ENCODE results near the gene SLC6A17. TPM values are rescaled to one million over a fixed set of nuclear protein-coding genes. Genes with fewer than 3 reads are reported as not detected.

The SLC6A17 gene
- total and polyA plus RNA-seq, 9 donors = 0.03 to 0.15 (median 0.05) TPM; not detected in 3

DNA sequence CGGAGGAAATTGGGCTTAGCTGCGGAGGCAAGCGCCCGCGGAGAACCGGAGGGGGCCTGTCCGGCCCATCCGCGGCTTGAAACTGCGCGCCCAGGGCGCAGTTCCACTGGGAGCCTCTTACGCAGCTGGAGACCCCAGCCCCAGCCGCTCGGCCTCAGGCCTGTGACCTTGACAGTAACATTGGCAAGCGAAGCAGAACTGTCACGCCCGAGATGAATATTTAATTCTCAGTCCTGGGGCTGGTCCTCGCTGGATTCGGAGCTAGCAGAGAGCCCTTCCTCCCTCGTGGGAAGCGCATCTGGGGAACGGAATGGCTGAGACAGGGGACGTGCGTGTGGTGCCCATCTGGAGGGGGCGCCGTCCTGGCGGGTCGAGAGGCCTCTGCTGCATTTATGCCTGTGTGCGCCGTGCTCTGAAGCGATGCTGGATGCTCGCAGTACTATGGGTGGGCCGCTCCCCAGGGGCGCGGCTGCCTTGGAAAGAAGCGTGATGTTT lies 928 bp downstream of the SLC6A17 start:
- H3K36me3 ChIP-seq = no peaks in the 10 kb centered on the region
- no peaks in the 10 kb centered on the region for H3K9me3 ChIP-seq
- H3K27ac ChIP-seq = no peak overlapping the region
- 5 to 9% (median 8%) methylated on average over 34 to 37 of the region's 37 CpGs for WGBS, 3 donors
- no peak for DNase-seq
- H3K4me1 ChIP-seq (ENCODE audit: insufficient read depth) = no peaks in the 10 kb centered on the region
- intact Hi-C loops (cut with DNase I) = no loop called here
- TF ChIP-seq, protein P1, sequence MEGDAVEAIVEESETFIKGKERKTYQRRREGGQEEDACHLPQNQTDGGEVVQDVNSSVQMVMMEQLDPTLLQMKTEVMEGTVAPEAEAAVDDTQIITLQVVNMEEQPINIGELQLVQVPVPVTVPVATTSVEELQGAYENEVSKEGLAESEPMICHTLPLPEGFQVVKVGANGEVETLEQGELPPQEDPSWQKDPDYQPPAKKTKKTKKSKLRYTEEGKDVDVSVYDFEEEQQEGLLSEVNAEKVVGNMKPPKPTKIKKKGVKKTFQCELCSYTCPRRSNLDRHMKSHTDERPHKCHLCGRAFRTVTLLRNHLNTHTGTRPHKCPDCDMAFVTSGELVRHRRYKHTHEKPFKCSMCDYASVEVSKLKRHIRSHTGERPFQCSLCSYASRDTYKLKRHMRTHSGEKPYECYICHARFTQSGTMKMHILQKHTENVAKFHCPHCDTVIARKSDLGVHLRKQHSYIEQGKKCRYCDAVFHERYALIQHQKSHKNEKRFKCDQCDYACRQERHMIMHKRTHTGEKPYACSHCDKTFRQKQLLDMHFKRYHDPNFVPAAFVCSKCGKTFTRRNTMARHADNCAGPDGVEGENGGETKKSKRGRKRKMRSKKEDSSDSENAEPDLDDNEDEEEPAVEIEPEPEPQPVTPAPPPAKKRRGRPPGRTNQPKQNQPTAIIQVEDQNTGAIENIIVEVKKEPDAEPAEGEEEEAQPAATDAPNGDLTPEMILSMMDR (IDR thresholded peaks at IDR 0.05) = no peak
- TF ChIP-seq EP300 (IDR thresholded peaks at IDR 0.05) (no peak), POLR2A (IDR thresholded peaks at IDR 0.05) (no peak)
- no peak overlapping the region for H3K4me3 ChIP-seq
- no peaks in the 10 kb centered on the region for H3K27me3 ChIP-seq

DNA sequence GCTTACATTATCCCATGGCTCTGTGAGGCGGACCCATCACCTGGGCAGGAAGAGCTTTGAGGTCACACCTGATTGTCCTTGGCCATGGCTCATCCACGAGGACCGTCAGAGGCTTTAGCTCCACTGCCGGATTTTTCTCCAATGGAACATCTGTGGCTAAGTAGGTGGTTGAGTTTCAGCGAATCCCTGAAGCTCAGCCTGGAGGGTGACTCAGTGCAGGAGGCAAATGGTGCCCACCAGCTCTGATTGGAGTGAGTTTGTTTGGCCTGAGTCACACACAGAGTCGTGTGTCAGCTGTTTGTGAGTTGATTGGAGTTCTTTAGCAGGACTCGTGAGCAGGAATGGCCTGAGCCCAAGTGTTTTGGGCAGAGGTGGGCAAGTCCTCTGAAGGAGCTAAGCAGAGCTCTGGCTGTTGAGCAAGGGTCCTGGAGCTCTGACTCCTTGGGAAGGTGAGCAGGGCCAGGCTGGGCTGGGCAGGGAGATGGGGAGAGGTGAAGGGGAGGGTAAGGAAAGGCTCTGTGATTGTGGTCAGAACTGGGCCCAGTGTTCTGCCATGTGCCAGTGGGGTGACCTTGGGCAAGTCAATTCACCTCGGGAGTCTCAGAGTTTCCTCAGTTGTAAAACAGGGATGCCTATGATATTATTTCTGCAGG lies 2.0 kb downstream of the SLC6A17 start:
- Histone ChIP-seq H3K4me3 (no peak overlapping the region), H3K27me3 (no peaks in the 10 kb centered on the region), H3K4me1 (ENCODE audit: insufficient read depth) (no peaks in the 10 kb centered on the region), H3K9me3 (no peaks in the 10 kb centered on the region), H3K36me3 (no peaks in the 10 kb centered on the region), H3K27ac (no peak overlapping the region)
- TF ChIP-seq, protein P1 (IDR thresholded peaks at IDR 0.05) = no peak
- WGBS, 3 donors = 59 to 67% (median 61%) methylated on average over 8 of the region's 8 CpGs
- intact Hi-C loops (cut with DNase I) = no loop called here
- no peak for DNase-seq

DNA sequence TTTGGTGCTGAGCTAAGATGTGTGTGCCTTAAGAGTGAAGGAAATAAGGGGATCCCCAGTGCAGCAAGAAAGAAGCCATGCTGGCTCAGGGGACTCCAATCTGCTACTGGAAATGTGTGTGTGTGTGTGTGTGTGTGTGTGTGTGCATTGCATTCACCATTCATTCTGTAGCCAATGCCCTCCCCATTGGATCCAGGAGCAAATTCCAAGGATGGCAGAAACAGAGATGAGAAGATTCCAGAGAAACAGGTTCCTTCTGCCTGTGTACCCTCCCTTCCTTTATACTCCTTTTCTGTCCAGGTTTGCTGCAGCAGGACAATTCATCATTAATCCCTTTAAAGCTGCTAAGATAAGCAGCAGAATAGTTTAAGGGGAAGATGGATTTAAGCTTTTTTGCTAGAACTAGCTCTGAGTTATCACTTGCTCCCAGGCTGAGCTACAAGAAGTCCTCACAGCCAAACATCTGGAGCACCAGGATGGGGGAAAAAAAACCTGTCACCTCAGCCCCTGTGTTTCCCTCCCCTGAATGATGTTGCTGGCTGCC lies 3.2 kb downstream of the SLC6A17 start:
- DNase-seq = no peak
- no peak overlapping the region for H3K27ac ChIP-seq
- intact Hi-C loops (cut with DNase I) = no loop called here
- TF ChIP-seq POLR2A (IDR thresholded peaks at IDR 0.05) = no peak
- no peak overlapping the region for H3K4me3 ChIP-seq
- H3K4me1 ChIP-seq (ENCODE audit: insufficient read depth) = no peaks in the 10 kb centered on the region
- no peaks in the 10 kb centered on the region for H3K36me3 ChIP-seq
- H3K9me3 ChIP-seq = no peaks in the 10 kb centered on the region
- H3K27me3 ChIP-seq = no peaks in the 10 kb centered on the region

DNA sequence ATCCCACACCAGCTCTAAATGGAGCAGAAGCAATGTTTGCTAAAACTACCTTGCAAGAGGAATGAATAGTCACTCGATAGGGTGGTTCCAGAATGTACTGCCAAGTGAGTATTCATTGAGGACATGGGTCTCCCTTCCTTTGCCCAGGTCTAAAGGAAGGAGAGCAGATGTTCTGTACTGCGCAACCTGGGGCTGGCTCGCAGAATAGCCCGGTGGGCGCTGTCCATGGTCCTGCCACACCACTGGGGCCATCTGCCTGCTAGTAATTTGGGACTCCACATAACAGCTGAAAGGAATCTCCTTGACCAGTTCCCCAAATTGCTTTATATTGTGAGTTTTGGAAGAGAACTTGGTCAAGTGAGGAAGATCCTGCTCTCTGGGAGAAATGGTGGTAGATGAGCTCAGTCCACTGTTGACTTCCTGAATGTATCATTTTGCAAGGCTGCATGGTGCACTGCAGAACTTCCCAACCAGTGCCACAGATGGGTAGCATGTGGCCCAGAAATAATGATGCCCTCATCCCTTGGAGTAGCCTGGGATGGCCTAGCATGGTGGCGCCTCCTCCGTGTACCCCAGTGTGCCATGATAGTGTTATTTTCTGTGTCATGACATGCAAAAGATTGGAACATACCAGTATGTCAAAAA lies 5.7 kb downstream of the SLC6A17 start:
- WGBS, 3 donors = 6 to 12% (median 10%) methylated on average over 7 of the region's 7 CpGs
- TF ChIP-seq POLR2A (IDR thresholded peaks at IDR 0.05) (no peak), EP300 (IDR thresholded peaks at IDR 0.05) (no peak)
- TF ChIP-seq, protein P1 (IDR thresholded peaks at IDR 0.05) = no peak
- H3K27me3 ChIP-seq = no peaks in the 10 kb centered on the region
- H3K4me1 ChIP-seq (ENCODE audit: insufficient read depth) = no peaks in the 10 kb centered on the region
- DNase-seq = peak; percentile 33 to 76 (median 56)
- intact Hi-C loops (cut with DNase I) = no loop called here
- H3K4me3 ChIP-seq = no peak overlapping the region
- H3K9me3 ChIP-seq = no peaks in the 10 kb centered on the region
- no peak overlapping the region for H3K27ac ChIP-seq
- no peaks in the 10 kb centered on the region for H3K36me3 ChIP-seq

DNA sequence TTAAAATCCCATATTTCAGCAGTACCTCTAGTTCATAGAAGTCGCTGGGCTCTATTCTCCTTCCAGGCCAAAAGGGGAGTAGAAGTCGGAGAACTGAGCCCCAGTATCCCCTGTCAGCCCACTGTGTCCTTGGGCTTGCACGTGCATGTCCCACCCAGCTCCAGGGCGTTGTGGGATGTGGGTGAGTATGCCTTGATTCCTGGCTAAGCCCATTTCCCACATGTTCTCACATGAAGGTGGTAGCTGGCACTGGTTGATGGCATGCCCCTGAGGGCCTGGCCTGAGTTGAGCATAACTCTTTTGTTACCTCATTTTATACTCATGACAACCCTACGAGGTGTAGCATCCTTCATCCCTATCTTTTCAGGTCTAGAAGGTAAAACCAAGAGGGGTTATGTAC lies 8.0 kb downstream of the SLC6A17 start:
- Histone ChIP-seq H3K4me1 (ENCODE audit: insufficient read depth) (no peaks in the 10 kb centered on the region), H3K4me3 (no peak overlapping the region), H3K27me3 (no peaks in the 10 kb centered on the region), H3K36me3 (no peaks in the 10 kb centered on the region), H3K27ac (no peak overlapping the region), H3K9me3 (no peaks in the 10 kb centered on the region)
- no peak for DNase-seq
- 59 to 76% (median 69%) methylated on average over 5 of the region's 5 CpGs for WGBS, 3 donors
- intact Hi-C loops (cut with DNase I) = no loop called here
- no peak for TF ChIP-seq POLR2A (IDR thresholded peaks at IDR 0.05)
- TF ChIP-seq, protein P1 (IDR thresholded peaks at IDR 0.05) = no peak
- TF ChIP-seq EP300 (IDR thresholded peaks at IDR 0.05) = no peak
